T-helper 17 cell (primary cell): ENCODE data around the gene FSTL1. TPM values are rescaled to one million over a fixed set of nuclear protein-coding genes. Genes with fewer than 3 reads are reported as not detected.
A peak's percentile ranks its signal among the peaks of the same experiment; 100 is the strongest.

Experiments used
- ATAC-seq: fragments of 150-1000 bp; cut with Tn5 transposase; 2 replicates; pipeline ENCODE4 v1.10.0; 2021; ENCODE audit warnings: mild to moderate bottlenecking, moderate library complexity
- DNase-seq, 3 donors: peaks; one replicate each; pipeline versions ENCODE4 v3.0.0 to v3.0.0-alpha.2; 2020 to 2021
- H3K9me3 ChIP-seq: one replicate; pipeline ENCODE4 v1.7.0; 2013; ENCODE audit warnings: low read length, mild to moderate bottlenecking; ENCODE audit not compliant: control insufficient read depth, poor library complexity, severe bottlenecking
- H3K27ac Mint-ChIP-seq: one replicate; pipeline ENCODE4 v1.8.0; 2022; ENCODE audit warnings: mild to moderate bottlenecking, moderate library complexity, mixed read lengths
- H3K27me3 Mint-ChIP-seq: one replicate; pipeline ENCODE4 v1.8.0; 2022; ENCODE audit warnings: mixed read lengths
- H3K36me3 Mint-ChIP-seq: one replicate; pipeline ENCODE4 v1.8.0; 2022; ENCODE audit warnings: low read depth, mixed read lengths
- H3K4me1 Mint-ChIP-seq: one replicate; pipeline ENCODE4 v1.8.0; 2022; ENCODE audit warnings: mild to moderate bottlenecking, mixed read lengths
- H3K4me3 Mint-ChIP-seq: one replicate; pipeline ENCODE4 v1.8.0; 2022; ENCODE audit warnings: mild to moderate bottlenecking, moderate library complexity, mixed read lengths
- total RNA-seq, 4 donors: library from RNA in 2 of 4; stranded (reverse) in 2 of 4; gene quantifications; one replicate each; pipeline ENCODE4 v1.2.3 and lab custom pipeline; 2022 to 2026

Gene FSTL1
- total RNA-seq, 2 donors from 2014 or later: 1.1 to 17.4 TPM

- peaks cover 36% of the 10 kb centered on the region for H3K4me1 Mint-ChIP-seq
- H3K36me3 Mint-ChIP-seq: peaks cover 4% of the 10 kb centered on the region
- ATAC-seq (peak; percentile 92), DNase-seq (peak; percentile 84 to 89 (median 89))
- no peaks in the 10 kb centered on the region for H3K9me3 ChIP-seq
- H3K27me3 Mint-ChIP-seq: peaks cover 6% of the 10 kb centered on the region
- peak within 1 kb of the TSS; percentile 90 for H3K4me3 Mint-ChIP-seq
- peak within 1 kb of the TSS; percentile 81 for H3K27ac Mint-ChIP-seq
These were observed 101.6 kb downstream of the FSTL1 start, which contains the start of gene LRRC58 for GRCh38 chr3:120348991-120349854. LRRC58 (minus strand) TSS chr3:120349354; CDS start chr3:120349243, 111 bp downstream.

DNA sequence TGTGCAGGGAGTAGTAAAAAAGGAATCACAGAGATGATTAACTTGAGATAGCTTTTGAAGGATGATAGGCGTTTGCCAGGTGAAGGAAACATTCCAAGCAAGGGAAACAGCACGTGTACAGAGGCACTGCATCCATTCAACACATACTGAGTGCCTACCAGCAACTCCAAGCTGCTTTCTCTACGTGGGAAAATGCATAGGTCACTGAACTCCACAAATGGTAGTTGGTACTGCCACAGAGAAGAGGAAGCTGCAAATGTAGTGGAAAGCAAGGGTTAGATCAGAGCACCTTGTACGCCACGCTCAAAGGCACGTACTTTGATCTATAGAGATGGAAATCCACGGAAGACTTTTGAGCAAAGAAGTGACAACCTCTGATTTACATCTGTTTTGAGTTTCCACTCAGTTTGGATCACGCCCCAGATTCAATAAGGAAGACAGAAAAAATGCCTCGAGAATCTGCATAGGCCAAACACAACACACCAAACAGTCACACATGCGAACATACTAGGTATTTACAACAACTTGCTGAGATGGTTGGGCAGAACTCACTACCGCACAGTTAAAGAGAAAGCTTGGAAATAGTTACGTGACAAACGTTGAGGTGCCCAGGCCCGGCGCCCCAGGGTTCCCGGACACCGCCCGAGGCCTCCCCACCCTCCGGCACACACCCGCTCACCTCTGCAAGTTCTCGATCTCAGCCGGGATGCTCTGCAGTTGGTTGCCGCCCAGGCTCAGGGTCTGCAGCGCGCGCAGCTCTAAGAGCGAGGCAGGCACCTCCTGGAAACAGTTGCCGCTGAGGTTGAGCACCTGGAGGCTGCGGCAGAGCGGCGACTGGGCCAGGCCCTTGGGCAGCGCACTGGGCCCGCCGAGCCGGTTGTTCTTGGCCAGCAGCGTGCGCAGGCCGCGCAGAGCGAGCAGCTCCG, 102.5 kb downstream of the FSTL1 start:
- H3K9me3 ChIP-seq: no peaks in the 10 kb centered on the region
- ATAC-seq: peak; percentile 62
- peaks cover 4% of the 10 kb centered on the region for H3K36me3 Mint-ChIP-seq
- H3K4me3 Mint-ChIP-seq: peak overlapping the region; percentile 90
- H3K4me1 Mint-ChIP-seq: peaks cover 39% of the 10 kb centered on the region
- no peaks in the 10 kb centered on the region for H3K27me3 Mint-ChIP-seq
- DNase-seq: peak; percentile 41 to 45 (median 41)
- peak overlapping the region; percentile 81 for H3K27ac Mint-ChIP-seq

GRCh38 chr3:120344349-120344748, 106.4 kb downstream of the FSTL1 start:
- H3K4me1 Mint-ChIP-seq: peaks cover 48% of the 10 kb centered on the region

More at GRCh38 chr3:120344349-120344748, 106.4 kb downstream of the FSTL1 start:
- Mint-ChIP-seq H3K27me3 (no peaks in the 10 kb centered on the region), H3K4me3 (peak overlapping the region; percentile 21), H3K27ac (peak overlapping the region; percentile 90), H3K36me3 (peaks cover 4% of the 10 kb centered on the region)
- ATAC-seq (peak; percentile 19), DNase-seq (no peak)
- no peaks in the 10 kb centered on the region for H3K9me3 ChIP-seq

Other genes with a start within 250 kb of the FSTL1 start
- gene GPR156, start 165.8 kb downstream of the FSTL1 start, total RNA-seq: under 1 TPM; 0.10 to 0.50 TPM
- gene LRRC58, start 101.6 kb downstream of the FSTL1 start, total RNA-seq: 10 to 100 TPM; 14.1 to 15.4 TPM
- 10 to 100 TPM; 69.9 to 77.3 TPM for gene NDUFB4, start 145.3 kb upstream of the FSTL1 start, total RNA-seq
- gene HGD, start 231.2 kb upstream of the FSTL1 start, total RNA-seq: 10 to 100 TPM in 1 of 2 donors, 1 to 10 TPM in 1; 2.8 to 19.1 TPM